ENCODE data around the gene CNIH4. TPM values are rescaled to one million over a fixed set of nuclear protein-coding genes. Genes with fewer than 3 reads are reported as not detected.

The CNIH4 gene
- total and polyA plus RNA-seq, 10 of the 15 experiments (the other 5 are each of a cell fraction or from before 2014, with no cell fraction given): 23.2 to 173 (median 51.4) TPM

DNA sequence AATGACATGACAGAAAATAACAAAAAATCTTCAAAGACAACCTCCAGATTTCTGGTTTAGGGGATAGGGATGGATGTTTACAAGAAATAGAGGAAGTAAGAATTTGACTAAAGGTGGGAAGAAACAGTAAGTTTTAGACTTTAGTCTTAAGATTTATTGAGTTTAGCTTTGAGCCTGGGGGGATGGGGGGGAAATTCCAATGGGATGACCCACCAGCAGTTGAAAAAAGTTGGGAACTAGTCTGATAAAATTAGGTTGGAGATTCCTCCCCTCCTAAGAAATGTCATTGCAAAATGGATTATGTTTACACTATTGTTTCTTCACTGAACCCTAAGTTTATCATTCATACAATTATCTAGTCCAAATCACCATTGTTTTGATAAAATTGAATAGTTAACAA lies 49.5 kb downstream of the CNIH4 start:
- ChIA-PET CTCF (interaction anchor here (2.1 to 2.5 kb wide), 2 partner anchors 12 to 290 kb away, joined by 7 to 8 read pairs; no protein-coding TSS in a partner anchor), POLR2A (no interaction called here), RAD21 (ENCODE audit: unreplicated experiment) (no interaction called here), SMC1A (ENCODE audit: uncharacterized antibody, unreplicated experiment) (interaction anchor here (1.6 kb wide), 1 partner anchor 39 kb away, joined by 3 read pairs; no protein-coding TSS in a partner anchor)
- Histone ChIP-seq H3K9me3 (replicated peaks; ENCODE audit: control insufficient read depth, insufficient read depth, low read length) (no peaks in the 10 kb centered on the region), H3K36me3 (ENCODE audit: control insufficient read depth in 2 of 2, insufficient read depth in 2 of 2, low read length in 1 of 2) (peaks cover 0 to 15% of the 10 kb centered on the region in 2 experiments), H4K20me1 (ENCODE audit: control insufficient read depth, insufficient read depth) (no peaks in the 10 kb centered on the region; the same call in 1 of the 2 replicates), H3K4me1 (ENCODE audit: control insufficient read depth, insufficient read depth, low read length) (no peaks in the 10 kb centered on the region), H3K9ac (ENCODE audit: control insufficient read depth, insufficient read depth, low read length) (no peak overlapping the region), H2AFZ (ENCODE audit: control insufficient read depth, low read depth, low read length) (no peak overlapping the region), H3K27ac (ENCODE audit: control insufficient read depth, insufficient read depth) (no peak overlapping the region), H3K4me2 (ENCODE audit: control insufficient read depth, insufficient read depth) (no peak overlapping the region), H3K27me3 (replicated peaks in 1 of 2; ENCODE audit: control insufficient read depth in 2 of 2, insufficient read depth in 2 of 2, low read length in 1 of 2) (no peaks in the 10 kb centered on the region), H3K4me3 (no peak overlapping the region), H3K79me2 (ENCODE audit: control insufficient read depth, insufficient read depth, low read length) (no peaks in the 10 kb centered on the region; the same call in 1 of the 2 replicates)
- no peak for ATAC-seq
- in situ Hi-C loops (cut with MboI): no loop called here
- DNase-seq (ENCODE audit: low read depth, low spot score): no peak
- BruUV-seq (replicated peaks): no TSS peak
- TF ChIP-seq BACH1 (IDR thresholded peaks at IDR 0.05; ENCODE audit: borderline replicate concordance): no peak
- FAIRE-seq: no peak
- intact Hi-C loops (cut with micrococcal nuclease; ENCODE audit: unreplicated experiment): no loop called here

- 55% methylated on average over 7 of the region's 7 CpGs for WGBS (ENCODE audit: insufficient coverage, insufficient replicate concordance, low lambda C conversion rate, missing lambda C conversion rate)
- no peaks in the 10 kb centered on the region; the same call in 1 of the 2 replicates for H3K79me2 ChIP-seq (ENCODE audit: control insufficient read depth, insufficient read depth, low read length)
- no peak for FAIRE-seq
- no peak overlapping the region for H3K27ac ChIP-seq (ENCODE audit: control insufficient read depth, insufficient read depth)
- intact Hi-C loops (cut with micrococcal nuclease; ENCODE audit: unreplicated experiment): no loop called here
- no peaks in the 10 kb centered on the region; the same call in 1 of the 2 replicates for H4K20me1 ChIP-seq (ENCODE audit: control insufficient read depth, insufficient read depth)
- H2AFZ ChIP-seq (ENCODE audit: control insufficient read depth, low read depth, low read length): no peak overlapping the region
- CTCF ChIA-PET: interaction anchor here (1.4 kb wide), 2 partner anchors 24 to 50 kb away, joined by 5 to 7 read pairs; no protein-coding TSS in a partner anchor
- peaks cover 0 to 15% of the 10 kb centered on the region in 2 experiments for H3K36me3 ChIP-seq (ENCODE audit: control insufficient read depth in 2 of 2, insufficient read depth in 2 of 2, low read length in 1 of 2)
- TF ChIP-seq SREBF1 (IDR thresholded peaks at IDR 0.05; ENCODE audit: low read length) (no peak), KLF5 (IDR thresholded peaks at IDR 0.05; ENCODE audit: partially characterized antibody) (no peak), BHLHE40 (IDR thresholded peaks at IDR 0.05; ENCODE audit: borderline replicate concordance in 1 of 2, low read depth in 2 of 2, low read length in 1 of 2) (no peak), RCOR1 (conservative IDR thresholded peaks at IDR 0.05; ENCODE audit: low read depth, low read length) (no peak), GABPA (IDR thresholded peaks at IDR 0.05; ENCODE audit: low read depth) (no peak), SMC3 (IDR thresholded peaks at IDR 0.05; ENCODE audit: borderline replicate concordance, low read length) (no peak), FOS (IDR thresholded peaks at IDR 0.05; ENCODE audit: borderline replicate concordance, extremely low read depth, insufficient read length) (no peak), NR2C2 (IDR thresholded peaks at IDR 0.05; ENCODE audit: borderline replicate concordance, control insufficient read depth, insufficient read length, low read depth) (no peak), IKZF1 (conservative IDR thresholded peaks at IDR 0.05) (no peak), USF2 (IDR thresholded peaks at IDR 0.05; ENCODE audit: borderline replicate concordance, low read depth, low read length) (no peak), ESRRA (IDR thresholded peaks at IDR 0.05; ENCODE audit: low read length) (no peak), RUNX3 (IDR thresholded peaks at IDR 0.05; ENCODE audit: low read length) (no peak), YBX1 (IDR thresholded peaks at IDR 0.05) (no peak)
- TF ChIP-seq, protein P1, sequence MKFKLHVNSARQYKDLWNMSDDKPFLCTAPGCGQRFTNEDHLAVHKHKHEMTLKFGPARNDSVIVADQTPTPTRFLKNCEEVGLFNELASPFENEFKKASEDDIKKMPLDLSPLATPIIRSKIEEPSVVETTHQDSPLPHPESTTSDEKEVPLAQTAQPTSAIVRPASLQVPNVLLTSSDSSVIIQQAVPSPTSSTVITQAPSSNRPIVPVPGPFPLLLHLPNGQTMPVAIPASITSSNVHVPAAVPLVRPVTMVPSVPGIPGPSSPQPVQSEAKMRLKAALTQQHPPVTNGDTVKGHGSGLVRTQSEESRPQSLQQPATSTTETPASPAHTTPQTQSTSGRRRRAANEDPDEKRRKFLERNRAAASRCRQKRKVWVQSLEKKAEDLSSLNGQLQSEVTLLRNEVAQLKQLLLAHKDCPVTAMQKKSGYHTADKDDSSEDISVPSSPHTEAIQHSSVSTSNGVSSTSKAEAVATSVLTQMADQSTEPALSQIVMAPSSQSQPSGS (IDR thresholded peaks at IDR 0.05; ENCODE audit: low read length): no peak
- in situ Hi-C loops (cut with MboI): no loop called here
- no peak overlapping the region for H3K9ac ChIP-seq (ENCODE audit: control insufficient read depth, insufficient read depth, low read length)
- POLR2A ChIA-PET: no interaction called here
- ATAC-seq: no peak
- H3K9me3 ChIP-seq (replicated peaks; ENCODE audit: control insufficient read depth, insufficient read depth, low read length): no peaks in the 10 kb centered on the region
- DNase-seq (ENCODE audit: low read depth, low spot score): no peak
- no peak overlapping the region for H3K4me3 ChIP-seq
- H3K4me2 ChIP-seq (ENCODE audit: control insufficient read depth, insufficient read depth): no peak overlapping the region
- no peaks in the 10 kb centered on the region for H3K27me3 ChIP-seq (replicated peaks in 1 of 2; ENCODE audit: control insufficient read depth in 2 of 2, insufficient read depth in 2 of 2, low read length in 1 of 2)
- H3K4me1 ChIP-seq (ENCODE audit: control insufficient read depth, insufficient read depth, low read length): no peaks in the 10 kb centered on the region
- BruUV-seq (replicated peaks): no TSS peak
- SMC1A ChIA-PET (ENCODE audit: uncharacterized antibody, unreplicated experiment): interaction anchor here (0.9 to 1.2 kb wide), 3 partner anchors 8 to 211 kb away, joined by 3 to 5 read pairs (median 4); no protein-coding TSS in a partner anchor
- RAD21 ChIA-PET (ENCODE audit: unreplicated experiment): interaction anchor here (1.2 kb wide), 1 partner anchor 49 kb away, joined by 4 read pairs; no protein-coding TSS in a partner anchor
These were observed 51.1 kb downstream of the CNIH4 start for GRCh38 chr1:224407571-224408293.
